A549 (cell line): ENCODE results near the gene CPA5. TPM values are rescaled to one million over a fixed set of nuclear protein-coding genes. Genes with fewer than 3 reads are reported as not detected.

ENCODE experiments used
- ATAC-seq, 2 experiments: fragments of 200-7000 bp in 1 of 2; fragments of >200 bp in 1 of 2; cut with Nextera tagmentation in 1 of 2; cut with Tn5 transposase in 1 of 2; 3 replicates each; pipeline versions ENCODE4 v1.8.0 to v1.9.1; 2018 to 2020; ENCODE audit warnings: mild to moderate bottlenecking in 1 of 2, moderate library complexity in 1 of 2
- CTCF ChIA-PET: fragments of 300-600 bp; sonication (Branson Sonifier 250); formaldehyde crosslinking; extraction: SDS; loops from one replicate; lab custom pipeline; 2021; ENCODE audit warnings: antibody characterized with exemption, inconsistent platforms; lab: Yijun Ruan, JAX
- POLR2A ChIA-PET: fragments of 350-600 bp; formaldehyde crosslinking; extraction: SDS; loops from one replicate; lab custom pipeline; 2021; ENCODE audit warnings: antibody characterized with exemption, inconsistent platforms; lab: Yijun Ruan, JAX
- DNase-seq, 2 experiments: peaks; one replicate each; pipeline versions ENCODE4 v3.0.0 to v3.0.0-alpha.2; 2011 to 2016; ENCODE audit warnings: low read depth in 1 of 2, low spot score in 1 of 2
- FAIRE-seq: peaks from 2 replicates; lab custom pipeline; 2011; peaks lifted over from hg19 to GRCh38; lab: Jason Lieb, UNC
- H3K27ac ChIP-seq, 2 experiments: fragments of >200 bp; sonication (Bioruptor Twin); formaldehyde crosslinking; 3 replicates each; pipeline ENCODE4 v1.5.1; 2016 to 2017
- H3K4me1 ChIP-seq: fragments of >200 bp; sonication (Bioruptor Twin); formaldehyde crosslinking; 3 replicates; pipeline ENCODE4 v1.6.1; 2016
- H3K4me2 ChIP-seq: fragments of >200 bp; sonication (Bioruptor Twin); formaldehyde crosslinking; 3 replicates; pipeline ENCODE4 v1.6.1; 2016
- H3K4me3 ChIP-seq: fragments of >200 bp; sonication (Bioruptor Twin); formaldehyde crosslinking; 3 replicates; pipeline ENCODE4 v1.5.1; 2016
- H3K9me3 ChIP-seq: fragments of >200 bp; sonication (Bioruptor Twin); formaldehyde crosslinking; 3 replicates; pipeline ENCODE4 v1.6.1; 2016
- BHLHE40 ChIP-seq: IDR thresholded peaks from 2 replicates; pipeline ENCODE4 v1.6.1; 2012; ENCODE audit warnings: low read depth, low read length, inconsistent platforms
- FOSB ChIP-seq: fragments of 250-450 bp; sonication (Bioruptor Pico); IDR thresholded peaks from 2 replicates; pipeline ENCODE4 v1.5.0; 2020; ENCODE audit warnings: mild to moderate bottlenecking, moderate library complexity
- GATA3 ChIP-seq: IDR thresholded peaks from 2 replicates; pipeline ENCODE4 v1.6.1; 2012; ENCODE audit warnings: borderline replicate concordance
- HDAC2 ChIP-seq: fragments of 200-600 bp; sonication (generic); IDR thresholded peaks from 2 replicates; pipeline ENCODE4 v1.6.1; 2016
- HOXB5 ChIP-seq: fragments of 250-450 bp; sonication (Bioruptor Pico); IDR thresholded peaks from 2 replicates; pipeline ENCODE4 v1.5.0; 2020; ENCODE audit warnings: mild to moderate bottlenecking, moderate library complexity
- JUNB ChIP-seq: fragments of >200 bp; sonication (Bioruptor Twin); formaldehyde crosslinking; IDR thresholded peaks from 2 replicates; pipeline ENCODE4 v1.6.1; 2016
- MAZ ChIP-seq: fragments of 150-350 bp; IDR thresholded peaks from 2 replicates; pipeline ENCODE4 v1.6.1; 2014; ENCODE audit warnings: antibody characterized with exemption, low read depth, low read length, borderline replicate concordance
- MYC ChIP-seq: IDR thresholded peaks from 2 replicates; pipeline ENCODE4 v1.6.1; 2012; ENCODE audit warnings: mild to moderate bottlenecking, inconsistent platforms, low read length, improper control_type of control experiment, borderline replicate concordance
- NFE2L2 ChIP-seq: fragments of 150-350 bp; conservative IDR thresholded peaks from 2 replicates; pipeline ENCODE4 v1.6.1; 2014; ENCODE audit warnings: low read length
- NR3C1 ChIP-seq: fragments of >200 bp; sonication (Bioruptor Twin); formaldehyde crosslinking; IDR thresholded peaks from 3 replicates; pipeline ENCODE4 v1.6.1; 2017
- POLR2A ChIP-seq: IDR thresholded peaks from 2 replicates; pipeline ENCODE4 v1.6.1; 2012; ENCODE audit warnings: mild to moderate bottlenecking, low read length
- RAD21 ChIP-seq, 2 experiments: fragments of >200 bp in 1 of 2; sonication (Bioruptor Twin) in 1 of 2; formaldehyde crosslinking in 1 of 2; IDR thresholded peaks in 1 of 2; conservative IDR thresholded peaks in 1 of 2; 2 replicates in 1 of 2; 3 replicates in 1 of 2; pipeline ENCODE4 v1.6.1; 2012 to 2018; ENCODE audit warnings: inconsistent platforms in 1 of 2
- RCOR1 ChIP-seq: fragments of 150-350 bp; IDR thresholded peaks from 2 replicates; pipeline ENCODE4 v1.6.1; 2014; ENCODE audit warnings: antibody characterized with exemption, low read length, low read depth
- RFX5 ChIP-seq: fragments of 450-650 bp; IDR thresholded peaks from 2 replicates; pipeline ENCODE4 v1.7.1; 2014; ENCODE audit warnings: antibody characterized with exemption, mild to moderate bottlenecking, moderate library complexity
- RNF2 ChIP-seq: fragments of 200-600 bp; sonication (generic); IDR thresholded peaks from 2 replicates; pipeline ENCODE4 v1.6.1; 2016; ENCODE audit warnings: low read depth, mild to moderate bottlenecking, antibody characterized with exemption, moderate library complexity, borderline replicate concordance
- SMC3 ChIP-seq: fragments of >200 bp; sonication (Bioruptor Twin); formaldehyde crosslinking; IDR thresholded peaks from 3 replicates; pipeline ENCODE4 v1.6.1; 2018; ENCODE audit warnings: inconsistent platforms
- TFCP2L1 ChIP-seq: fragments of 250-450 bp; sonication (Bioruptor Pico); IDR thresholded peaks from 2 replicates; pipeline ENCODE4 v1.5.0; 2021; ENCODE audit warnings: mild to moderate bottlenecking
- ZC3H11A ChIP-seq: fragments of 450-650 bp; IDR thresholded peaks from 2 replicates; pipeline ENCODE4 v1.6.1; 2014; ENCODE audit warnings: antibody characterized with exemption, mild to moderate bottlenecking
- ZFP36 ChIP-seq: fragments of 450-650 bp; IDR thresholded peaks from 2 replicates; pipeline ENCODE4 v1.6.1; 2014; ENCODE audit warnings: borderline replicate concordance; ENCODE audit not compliant: partially characterized antibody
- ZSCAN20 ChIP-seq: fragments of 250-450 bp; sonication (Bioruptor Pico); IDR thresholded peaks from 2 replicates; pipeline ENCODE4 v1.8.0; 2022; ENCODE audit warnings: mild to moderate bottlenecking, moderate library complexity
- WGBS: methylation state at CpG from one replicate; pipeline ENCODE4 v1.1.6; 2017; ENCODE audit errors: missing lambda C conversion rate; 5-methylcytosine and 5-hydroxymethylcytosine counted together
- polyA plus RNA-seq, 4 experiments: library from polyadenylated mRNA; depleted of rRNA in 3 of 4; stranded (reverse); fragments of >200 nt; fragmentation: RNase III in 1 of 4; extraction: RNeasy Plus Mini Kit Qiagen cat#74134 plus additional on column Dnase treatment in 1 of 4; gene quantifications; 2 replicates in 3 of 4; 3 replicates in 1 of 4; pipeline ENCODE4 v1.2.3, GENCODE V29; 2011 to 2017
- TF ChIP-seq, protein P1 (sequence below): fragments of >200 bp; sonication (Bioruptor Twin); formaldehyde crosslinking; IDR thresholded peaks from 3 replicates; pipeline ENCODE4 v1.6.1; 2016
- TF ChIP-seq, protein P2 (sequence below): fragments of 200-600 bp; sonication (generic); IDR thresholded peaks from 2 replicates; pipeline ENCODE4 v1.6.1; 2016; ENCODE audit warnings: antibody characterized with exemption, mild to moderate bottlenecking, moderate library complexity

The CPA5 gene
- polyA plus RNA-seq, 2 of the 4 experiments (the other 2 are of a cell fraction), result not detected

DNA sequence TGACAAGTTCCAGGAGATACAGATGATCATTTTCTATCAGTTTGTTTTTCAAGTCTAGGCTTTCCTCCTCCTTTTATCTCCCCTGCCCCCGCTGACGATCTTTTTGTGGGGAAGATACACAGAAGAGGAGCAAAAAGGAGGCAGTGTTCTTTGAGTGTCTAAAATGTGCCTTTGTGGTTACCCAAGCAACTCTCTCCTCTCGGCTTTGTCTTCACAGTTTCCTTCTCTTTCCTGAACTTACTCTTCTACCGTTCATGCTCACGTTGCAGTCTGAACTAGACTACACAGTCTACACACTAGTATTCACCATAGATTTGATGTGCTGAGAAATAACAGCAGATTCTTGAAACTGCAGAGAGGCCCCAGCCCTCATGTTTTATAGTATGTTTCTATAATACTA is 72.6 kb downstream of the CPA5 start:
- H3K4me2 ChIP-seq, result no peak overlapping the region
- no peak for FAIRE-seq
- no peak for ATAC-seq
- ChIA-PET POLR2A (no interaction called here), CTCF (interaction anchor here (0.5 kb wide), 1 partner anchor 808 kb away, joined by 3 read pairs; no protein-coding TSS in a partner anchor)
- H3K9me3 ChIP-seq, result no peaks in the 10 kb centered on the region
- TF ChIP-seq, protein P1, sequence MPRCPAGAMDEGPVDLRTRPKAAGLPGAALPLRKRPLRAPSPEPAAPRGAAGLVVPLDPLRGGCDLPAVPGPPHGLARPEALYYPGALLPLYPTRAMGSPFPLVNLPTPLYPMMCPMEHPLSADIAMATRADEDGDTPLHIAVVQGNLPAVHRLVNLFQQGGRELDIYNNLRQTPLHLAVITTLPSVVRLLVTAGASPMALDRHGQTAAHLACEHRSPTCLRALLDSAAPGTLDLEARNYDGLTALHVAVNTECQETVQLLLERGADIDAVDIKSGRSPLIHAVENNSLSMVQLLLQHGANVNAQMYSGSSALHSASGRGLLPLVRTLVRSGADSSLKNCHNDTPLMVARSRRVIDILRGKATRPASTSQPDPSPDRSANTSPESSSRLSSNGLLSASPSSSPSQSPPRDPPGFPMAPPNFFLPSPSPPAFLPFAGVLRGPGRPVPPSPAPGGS, result no peak
- TF ChIP-seq ZSCAN20 (CRISPR knock-in tag) (no peak), ZFP36 (no peak), HOXB5 (CRISPR knock-in tag) (no peak), MYC (no peak), JUNB (no peak), BHLHE40 (no peak), TFCP2L1 (CRISPR knock-in tag) (no peak)
- WGBS, result 92% methylated on average over 5 of the region's 5 CpGs
- no peak overlapping the region for H3K27ac ChIP-seq
- no peaks in the 10 kb centered on the region for H3K4me1 ChIP-seq
- H3K4me3 ChIP-seq, result no peak overlapping the region
- DNase-seq, result no peak

DNA sequence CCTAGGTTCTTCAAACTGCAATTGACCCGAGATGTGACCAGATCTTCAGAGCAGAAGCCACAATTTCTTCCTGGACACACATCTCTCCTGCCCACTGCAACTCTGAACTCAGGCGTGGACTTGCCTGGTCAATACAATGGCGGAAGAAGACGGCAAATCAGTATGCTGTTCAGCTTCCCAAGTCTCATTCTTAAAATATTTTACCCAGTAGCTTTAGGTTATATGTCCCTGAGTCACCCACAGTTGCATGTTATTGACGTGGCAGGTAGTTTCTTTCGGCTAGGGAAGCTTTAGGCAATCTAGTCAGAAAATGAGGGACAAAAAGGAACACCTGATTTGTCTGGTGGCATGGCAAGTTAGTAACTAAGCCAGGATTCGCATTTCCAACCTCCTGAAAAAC is 73.7 kb downstream of the CPA5 start:
- CTCF ChIA-PET, result no interaction called here
- H3K4me3 ChIP-seq, result no peak overlapping the region
- no peak for TF ChIP-seq RNF2
- TF ChIP-seq, protein P2, sequence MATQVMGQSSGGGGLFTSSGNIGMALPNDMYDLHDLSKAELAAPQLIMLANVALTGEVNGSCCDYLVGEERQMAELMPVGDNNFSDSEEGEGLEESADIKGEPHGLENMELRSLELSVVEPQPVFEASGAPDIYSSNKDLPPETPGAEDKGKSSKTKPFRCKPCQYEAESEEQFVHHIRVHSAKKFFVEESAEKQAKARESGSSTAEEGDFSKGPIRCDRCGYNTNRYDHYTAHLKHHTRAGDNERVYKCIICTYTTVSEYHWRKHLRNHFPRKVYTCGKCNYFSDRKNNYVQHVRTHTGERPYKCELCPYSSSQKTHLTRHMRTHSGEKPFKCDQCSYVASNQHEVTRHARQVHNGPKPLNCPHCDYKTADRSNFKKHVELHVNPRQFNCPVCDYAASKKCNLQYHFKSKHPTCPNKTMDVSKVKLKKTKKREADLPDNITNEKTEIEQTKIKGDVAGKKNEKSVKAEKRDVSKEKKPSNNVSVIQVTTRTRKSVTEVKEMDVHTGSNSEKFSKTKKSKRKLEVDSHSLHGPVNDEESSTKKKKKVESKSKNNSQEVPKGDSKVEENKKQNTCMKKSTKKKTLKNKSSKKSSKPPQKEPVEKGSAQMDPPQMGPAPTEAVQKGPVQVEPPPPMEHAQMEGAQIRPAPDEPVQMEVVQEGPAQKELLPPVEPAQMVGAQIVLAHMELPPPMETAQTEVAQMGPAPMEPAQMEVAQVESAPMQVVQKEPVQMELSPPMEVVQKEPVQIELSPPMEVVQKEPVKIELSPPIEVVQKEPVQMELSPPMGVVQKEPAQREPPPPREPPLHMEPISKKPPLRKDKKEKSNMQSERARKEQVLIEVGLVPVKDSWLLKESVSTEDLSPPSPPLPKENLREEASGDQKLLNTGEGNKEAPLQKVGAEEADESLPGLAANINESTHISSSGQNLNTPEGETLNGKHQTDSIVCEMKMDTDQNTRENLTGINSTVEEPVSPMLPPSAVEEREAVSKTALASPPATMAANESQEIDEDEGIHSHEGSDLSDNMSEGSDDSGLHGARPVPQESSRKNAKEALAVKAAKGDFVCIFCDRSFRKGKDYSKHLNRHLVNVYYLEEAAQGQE, result no peak
- TF ChIP-seq RFX5, result no peak
- no peak for TF ChIP-seq FOSB (CRISPR knock-in tag)
- TF ChIP-seq RAD21 (conservative IDR thresholded peaks at IDR 0.05 in 1 of 2, IDR thresholded peaks at IDR 0.05 in 1 of 2), result no peak
- TF ChIP-seq NFE2L2, result no peak
- TF ChIP-seq HDAC2, result no peak
- no peak for TF ChIP-seq RCOR1
- TF ChIP-seq ZC3H11A, result no peak
- TF ChIP-seq NR3C1, result no peak
- TF ChIP-seq GATA3, result no peak
- TF ChIP-seq POLR2A, result no peak
- TF ChIP-seq MAZ, result no peak
- TF ChIP-seq JUNB, result no peak
- no peak for TF ChIP-seq SMC3
- H3K4me2 ChIP-seq, result no peak overlapping the region
- no peak for FAIRE-seq
- no peaks in the 10 kb centered on the region for H3K9me3 ChIP-seq
- H3K4me1 ChIP-seq, result no peaks in the 10 kb centered on the region
- POLR2A ChIA-PET, result no interaction called here
- no peak for DNase-seq
- no peak overlapping the region for H3K27ac ChIP-seq
- no peak for ATAC-seq
- WGBS, result 90% methylated on average over 7 of the region's 7 CpGs

Other genes with a start within 250 kb of the CPA5 start
- gene TMEM209, start 139.4 kb upstream of the CPA5 start, polyA plus RNA-seq (2011; rRNA removed), result 33.9 and 36.6 TPM in 2 replicates
- gene TMEM209, start 139.4 kb upstream of the CPA5 start, polyA plus RNA-seq (2017; fragmentation: RNase III; extraction: RNeasy Plus Mini Kit Qiagen cat#74134 plus additional on column Dnase treatment), result 12.8 to 13.3 TPM (median 12.8 TPM) in 3 replicates
- gene SSMEM1, start 137.0 kb upstream of the CPA5 start, polyA plus RNA-seq (2011; rRNA removed), result not detected in 2 replicates
- not detected in 3 replicates for gene SSMEM1, start 137.0 kb upstream of the CPA5 start, polyA plus RNA-seq (2017; fragmentation: RNase III; extraction: RNeasy Plus Mini Kit Qiagen cat#74134 plus additional on column Dnase treatment)
- gene CPA2, start 78.0 kb upstream of the CPA5 start, polyA plus RNA-seq (2011; rRNA removed), result not detected in 2 replicates
- not detected in 3 replicates for gene CPA2, start 78.0 kb upstream of the CPA5 start, polyA plus RNA-seq (2017; fragmentation: RNase III; extraction: RNeasy Plus Mini Kit Qiagen cat#74134 plus additional on column Dnase treatment)
- 0.87 and 1.0 TPM in 2 replicates for gene CPA4, start 51.7 kb upstream of the CPA5 start, polyA plus RNA-seq (2011; rRNA removed)
- gene CPA4, start 51.7 kb upstream of the CPA5 start, polyA plus RNA-seq (2017; fragmentation: RNase III; extraction: RNeasy Plus Mini Kit Qiagen cat#74134 plus additional on column Dnase treatment), result 7.5 to 15.0 TPM (median 7.7 TPM) in 3 replicates
- gene CPA1, start 35.7 kb downstream of the CPA5 start, polyA plus RNA-seq (2011; rRNA removed), result not detected in 2 replicates
- not detected in 3 replicates for gene CPA1, start 35.7 kb downstream of the CPA5 start, polyA plus RNA-seq (2017; fragmentation: RNase III; extraction: RNeasy Plus Mini Kit Qiagen cat#74134 plus additional on column Dnase treatment)
- 21.4 and 23.1 TPM in 2 replicates for gene CEP41, start 96.2 kb downstream of the CPA5 start, polyA plus RNA-seq (2011; rRNA removed)
- gene CEP41, start 96.2 kb downstream of the CPA5 start, polyA plus RNA-seq (2017; fragmentation: RNase III; extraction: RNeasy Plus Mini Kit Qiagen cat#74134 plus additional on column Dnase treatment), result 12.8 to 13.1 TPM (median 13.0 TPM) in 3 replicates
- gene MEST, start 147.3 kb downstream of the CPA5 start, polyA plus RNA-seq (2011; rRNA removed), result 85.1 and 105 TPM in 2 replicates
- gene MEST, start 147.3 kb downstream of the CPA5 start, polyA plus RNA-seq (2017; fragmentation: RNase III; extraction: RNeasy Plus Mini Kit Qiagen cat#74134 plus additional on column Dnase treatment), result 31.2 to 33.6 TPM (median 32.6 TPM) in 3 replicates